ENCODE data around the gene ADGRL3. TPM values are rescaled to one million over a fixed set of nuclear protein-coding genes. Genes with fewer than 3 reads are reported as not detected.

ADGRL3 gene
- total and polyA plus RNA-seq, 4 donors = 0.07 to 1.7 (median 0.82) TPM

- DNase-seq (ENCODE audit: low spot score) = no peak
- Histone ChIP-seq H3K36me3 (ENCODE audit: control insufficient read depth in 4 of 4, insufficient read depth in 3 of 4, low read depth in 1 of 4, low read length in 3 of 4) (no peaks in the 10 kb centered on the region), H3K27ac (ENCODE audit: low read depth in 1 of 2, low read length in 2 of 2) (no peak overlapping the region), H3K4me1 (ENCODE audit: control insufficient read depth in 4 of 4, insufficient read depth in 4 of 4, low read length in 3 of 4) (no peaks in the 10 kb centered on the region), H3K9me3 (ENCODE audit: control insufficient read depth in 4 of 4, low read length in 3 of 4) (no peaks in the 10 kb centered on the region), H3K9ac (ENCODE audit: low read depth in 1 of 2, low read length in 2 of 2) (no peak overlapping the region), H3K4me3 (ENCODE audit: low read depth in 1 of 3, low read length in 3 of 3) (no peak overlapping the region), H3K27me3 (ENCODE audit: control insufficient read depth in 4 of 4, insufficient read depth in 4 of 4, low read length in 3 of 4) (no peaks in the 10 kb centered on the region)
- TF ChIP-seq, protein P1, sequence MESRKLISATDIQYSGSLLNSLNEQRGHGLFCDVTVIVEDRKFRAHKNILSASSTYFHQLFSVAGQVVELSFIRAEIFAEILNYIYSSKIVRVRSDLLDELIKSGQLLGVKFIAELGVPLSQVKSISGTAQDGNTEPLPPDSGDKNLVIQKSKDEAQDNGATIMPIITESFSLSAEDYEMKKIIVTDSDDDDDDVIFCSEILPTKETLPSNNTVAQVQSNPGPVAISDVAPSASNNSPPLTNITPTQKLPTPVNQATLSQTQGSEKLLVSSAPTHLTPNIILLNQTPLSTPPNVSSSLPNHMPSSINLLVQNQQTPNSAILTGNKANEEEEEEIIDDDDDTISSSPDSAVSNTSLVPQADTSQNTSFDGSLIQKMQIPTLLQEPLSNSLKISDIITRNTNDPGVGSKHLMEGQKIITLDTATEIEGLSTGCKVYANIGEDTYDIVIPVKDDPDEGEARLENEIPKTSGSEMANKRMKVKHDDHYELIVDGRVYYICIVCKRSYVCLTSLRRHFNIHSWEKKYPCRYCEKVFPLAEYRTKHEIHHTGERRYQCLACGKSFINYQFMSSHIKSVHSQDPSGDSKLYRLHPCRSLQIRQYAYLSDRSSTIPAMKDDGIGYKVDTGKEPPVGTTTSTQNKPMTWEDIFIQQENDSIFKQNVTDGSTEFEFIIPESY (IDR thresholded peaks at IDR 0.05) = no peak
- no peak for TF ChIP-seq FOXA2 (IDR thresholded peaks at IDR 0.05)
- no peak for TF ChIP-seq FOXA1 (IDR thresholded peaks at IDR 0.05)
- TF ChIP-seq, protein P2, sequence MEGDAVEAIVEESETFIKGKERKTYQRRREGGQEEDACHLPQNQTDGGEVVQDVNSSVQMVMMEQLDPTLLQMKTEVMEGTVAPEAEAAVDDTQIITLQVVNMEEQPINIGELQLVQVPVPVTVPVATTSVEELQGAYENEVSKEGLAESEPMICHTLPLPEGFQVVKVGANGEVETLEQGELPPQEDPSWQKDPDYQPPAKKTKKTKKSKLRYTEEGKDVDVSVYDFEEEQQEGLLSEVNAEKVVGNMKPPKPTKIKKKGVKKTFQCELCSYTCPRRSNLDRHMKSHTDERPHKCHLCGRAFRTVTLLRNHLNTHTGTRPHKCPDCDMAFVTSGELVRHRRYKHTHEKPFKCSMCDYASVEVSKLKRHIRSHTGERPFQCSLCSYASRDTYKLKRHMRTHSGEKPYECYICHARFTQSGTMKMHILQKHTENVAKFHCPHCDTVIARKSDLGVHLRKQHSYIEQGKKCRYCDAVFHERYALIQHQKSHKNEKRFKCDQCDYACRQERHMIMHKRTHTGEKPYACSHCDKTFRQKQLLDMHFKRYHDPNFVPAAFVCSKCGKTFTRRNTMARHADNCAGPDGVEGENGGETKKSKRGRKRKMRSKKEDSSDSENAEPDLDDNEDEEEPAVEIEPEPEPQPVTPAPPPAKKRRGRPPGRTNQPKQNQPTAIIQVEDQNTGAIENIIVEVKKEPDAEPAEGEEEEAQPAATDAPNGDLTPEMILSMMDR (IDR thresholded peaks at IDR 0.05; ENCODE audit: low read depth, low read length, missing input control) = no peak
- no peak for TF ChIP-seq TAF1 (conservative IDR thresholded peaks at IDR 0.05)
- TF ChIP-seq, protein P3, sequence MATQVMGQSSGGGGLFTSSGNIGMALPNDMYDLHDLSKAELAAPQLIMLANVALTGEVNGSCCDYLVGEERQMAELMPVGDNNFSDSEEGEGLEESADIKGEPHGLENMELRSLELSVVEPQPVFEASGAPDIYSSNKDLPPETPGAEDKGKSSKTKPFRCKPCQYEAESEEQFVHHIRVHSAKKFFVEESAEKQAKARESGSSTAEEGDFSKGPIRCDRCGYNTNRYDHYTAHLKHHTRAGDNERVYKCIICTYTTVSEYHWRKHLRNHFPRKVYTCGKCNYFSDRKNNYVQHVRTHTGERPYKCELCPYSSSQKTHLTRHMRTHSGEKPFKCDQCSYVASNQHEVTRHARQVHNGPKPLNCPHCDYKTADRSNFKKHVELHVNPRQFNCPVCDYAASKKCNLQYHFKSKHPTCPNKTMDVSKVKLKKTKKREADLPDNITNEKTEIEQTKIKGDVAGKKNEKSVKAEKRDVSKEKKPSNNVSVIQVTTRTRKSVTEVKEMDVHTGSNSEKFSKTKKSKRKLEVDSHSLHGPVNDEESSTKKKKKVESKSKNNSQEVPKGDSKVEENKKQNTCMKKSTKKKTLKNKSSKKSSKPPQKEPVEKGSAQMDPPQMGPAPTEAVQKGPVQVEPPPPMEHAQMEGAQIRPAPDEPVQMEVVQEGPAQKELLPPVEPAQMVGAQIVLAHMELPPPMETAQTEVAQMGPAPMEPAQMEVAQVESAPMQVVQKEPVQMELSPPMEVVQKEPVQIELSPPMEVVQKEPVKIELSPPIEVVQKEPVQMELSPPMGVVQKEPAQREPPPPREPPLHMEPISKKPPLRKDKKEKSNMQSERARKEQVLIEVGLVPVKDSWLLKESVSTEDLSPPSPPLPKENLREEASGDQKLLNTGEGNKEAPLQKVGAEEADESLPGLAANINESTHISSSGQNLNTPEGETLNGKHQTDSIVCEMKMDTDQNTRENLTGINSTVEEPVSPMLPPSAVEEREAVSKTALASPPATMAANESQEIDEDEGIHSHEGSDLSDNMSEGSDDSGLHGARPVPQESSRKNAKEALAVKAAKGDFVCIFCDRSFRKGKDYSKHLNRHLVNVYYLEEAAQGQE (IDR thresholded peaks at IDR 0.05) = no peak
- no peak for TF ChIP-seq ATF3 (IDR thresholded peaks at IDR 0.05)
- no peak for TF ChIP-seq RXRA (IDR thresholded peaks at IDR 0.05)
- TF ChIP-seq YY1 (IDR thresholded peaks at IDR 0.05) = no peak
- no peak for TF ChIP-seq HNF4G (IDR thresholded peaks at IDR 0.05)
- TF ChIP-seq RAD21 (IDR thresholded peaks at IDR 0.05) = no peak
- TF ChIP-seq JUND (IDR thresholded peaks at IDR 0.05) = no peak
- TF ChIP-seq EGR1 (IDR thresholded peaks at IDR 0.05; ENCODE audit: low read depth in 2 of 2) = no peak
- no peak for TF ChIP-seq GABPA (IDR thresholded peaks at IDR 0.05 in 1 of 2, conservative IDR thresholded peaks at IDR 0.05 in 1 of 2)
- TF ChIP-seq HNF4A (conservative IDR thresholded peaks at IDR 0.05) = no peak
- no peak for TF ChIP-seq NR2F2 (IDR thresholded peaks at IDR 0.05)
- 76% methylated on average over 4 of the region's 4 CpGs for WGBS
Measured at GRCh38 chr4:61619528-61619927, 419.4 kb downstream of the ADGRL3 start.

DNA sequence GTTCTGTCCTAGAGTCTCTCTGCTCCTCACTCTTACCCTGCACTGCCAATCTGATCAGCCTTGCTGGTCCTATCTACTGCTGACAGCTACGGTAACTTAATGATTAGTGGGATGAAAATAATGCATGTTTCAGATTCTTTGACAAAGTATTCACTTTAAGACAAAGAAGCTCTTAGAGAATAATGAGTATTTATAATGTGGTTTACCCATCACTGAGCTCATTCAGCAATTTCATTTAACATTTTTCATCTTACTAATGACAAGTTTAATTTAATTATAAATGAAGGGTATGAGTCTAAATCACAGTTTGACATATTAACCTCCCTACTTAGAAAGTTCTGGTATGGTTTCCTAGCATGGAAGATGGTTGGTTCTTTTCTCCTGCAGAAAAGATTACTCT, 428.2 kb downstream of the ADGRL3 start:
- H3K27ac ChIP-seq (ENCODE audit: low read depth in 1 of 2, low read length in 2 of 2) = no peak overlapping the region
- no peaks in the 10 kb centered on the region for H3K36me3 ChIP-seq (ENCODE audit: control insufficient read depth in 4 of 4, insufficient read depth in 3 of 4, low read depth in 1 of 4, low read length in 3 of 4)
- no peak overlapping the region for H3K4me3 ChIP-seq (ENCODE audit: low read depth in 1 of 3, low read length in 3 of 3)
- no peaks in the 10 kb centered on the region for H3K27me3 ChIP-seq (ENCODE audit: control insufficient read depth in 4 of 4, insufficient read depth in 4 of 4, low read length in 3 of 4)
- H3K4me1 ChIP-seq (ENCODE audit: control insufficient read depth in 4 of 4, insufficient read depth in 4 of 4, low read length in 3 of 4) = no peaks in the 10 kb centered on the region
- WGBS = 94% methylated on average over 1 of the region's 1 CpG
- TF ChIP-seq, protein P1 (IDR thresholded peaks at IDR 0.05) = no peak
- TF ChIP-seq, protein P4, sequence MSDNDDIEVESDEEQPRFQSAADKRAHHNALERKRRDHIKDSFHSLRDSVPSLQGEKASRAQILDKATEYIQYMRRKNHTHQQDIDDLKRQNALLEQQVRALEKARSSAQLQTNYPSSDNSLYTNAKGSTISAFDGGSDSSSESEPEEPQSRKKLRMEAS (IDR thresholded peaks at IDR 0.05) = no peak
- TF ChIP-seq JUND (IDR thresholded peaks at IDR 0.05) (no peak), FOXA1 (IDR thresholded peaks at IDR 0.05) (no peak), ATF3 (IDR thresholded peaks at IDR 0.05) (no peak), HNF4A (conservative IDR thresholded peaks at IDR 0.05) (no peak)
- DNase-seq (ENCODE audit: low spot score) = no peak
- no peak overlapping the region for H3K9ac ChIP-seq (ENCODE audit: low read depth in 1 of 2, low read length in 2 of 2)
- H3K9me3 ChIP-seq (ENCODE audit: control insufficient read depth in 4 of 4, low read length in 3 of 4) = no peaks in the 10 kb centered on the region

All from liver (tissue), 9 donors.